ENCODE data around the gene GOLIM4. TPM values are rescaled to one million over a fixed set of nuclear protein-coding genes. Genes with fewer than 3 reads are reported as not detected.
"Not testable (repeated sequence)": the region's sequence is repeated elsewhere in the genome, so short reads cannot be mapped to it uniquely, and the experiment has no call there.

GOLIM4 gene
- polyA plus RNA-seq, 1 of the 3 experiments (the other 2 are of a cell fraction) = 42.3 TPM

DNA sequence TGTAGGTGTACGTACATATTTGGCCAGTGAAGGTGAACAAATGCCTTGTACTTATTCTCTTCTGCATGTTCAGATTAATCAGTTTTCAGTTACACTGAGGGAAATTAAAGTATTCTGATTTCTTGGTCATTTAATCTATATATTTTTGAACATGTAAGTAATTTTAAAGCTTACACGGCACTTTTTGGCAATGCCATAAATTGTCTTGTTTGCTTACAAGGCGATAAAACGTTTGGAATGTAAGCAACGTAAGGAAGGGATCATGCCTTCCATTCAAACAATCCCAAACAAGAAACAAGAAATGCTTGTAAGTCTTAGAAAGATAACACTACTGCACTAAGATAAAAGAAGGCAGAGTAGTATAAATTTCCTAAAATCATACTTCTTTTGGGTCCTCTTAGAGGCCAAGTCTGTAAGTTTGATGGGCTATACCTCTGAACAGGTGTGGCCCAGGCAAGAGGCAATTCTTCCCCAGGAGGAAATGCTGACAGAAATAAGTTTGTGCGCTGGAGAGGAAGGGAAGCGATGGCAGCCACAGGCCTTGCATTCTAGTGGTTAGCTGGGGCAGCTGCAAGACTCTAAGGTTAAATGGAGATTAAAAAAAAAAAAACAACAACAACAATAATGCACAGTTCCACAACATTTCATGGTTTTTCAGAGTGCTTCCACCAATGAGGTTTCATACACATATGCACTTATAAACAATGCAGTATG, 73.8 kb downstream of the GOLIM4 start:
- peaks cover 3 to 11% of the 10 kb centered on the region in 2 experiments; a peak in 2 of 4 replicates for H3K4me1 ChIP-seq (ENCODE audit: control insufficient read depth in 1 of 2, insufficient read depth in 2 of 2, low read depth in 1 of 2, low read length in 1 of 2)
- H3K36me3 ChIP-seq (replicated peaks in 1 of 2; ENCODE audit: control insufficient read depth in 1 of 2, insufficient read depth in 2 of 2, low read length in 1 of 2) = peaks cover 61 to 69% of the 10 kb centered on the region in 2 experiments
- DNase-seq = no peak
- no peak overlapping the region for H3K4me3 ChIP-seq (ENCODE audit: low read depth in 2 of 2, low read length in 1 of 2)
- H3F3A ChIP-seq (replicated peaks; ENCODE audit: insufficient read depth) = peaks cover 22% of the 10 kb centered on the region
- no peaks in the 10 kb centered on the region for H3K79me2 ChIP-seq (ENCODE audit: insufficient read depth)
- H4K20me1 ChIP-seq (ENCODE audit: insufficient read depth) = no peaks in the 10 kb centered on the region
- CTCF ChIA-PET = interaction anchor here (1.5 kb wide), 2 partner anchors 13 to 15 kb away, joined by 3 read pairs; no protein-coding TSS in a partner anchor
- TF ChIP-seq GABPA (IDR thresholded peaks at IDR 0.05; ENCODE audit: low read depth) (no peak), SMC3 (IDR thresholded peaks at IDR 0.05; ENCODE audit: low read depth, low read length) (no peak), RCOR1 (IDR thresholded peaks at IDR 0.05; ENCODE audit: low read length) (no peak), REST (IDR thresholded peaks at IDR 0.05; ENCODE audit: low read depth, low read length) (no peak), EZH2phosphoT487 (IDR thresholded peaks at IDR 0.05; ENCODE audit: borderline replicate concordance, low read depth) (no peak)
- TF ChIP-seq, protein P1, sequence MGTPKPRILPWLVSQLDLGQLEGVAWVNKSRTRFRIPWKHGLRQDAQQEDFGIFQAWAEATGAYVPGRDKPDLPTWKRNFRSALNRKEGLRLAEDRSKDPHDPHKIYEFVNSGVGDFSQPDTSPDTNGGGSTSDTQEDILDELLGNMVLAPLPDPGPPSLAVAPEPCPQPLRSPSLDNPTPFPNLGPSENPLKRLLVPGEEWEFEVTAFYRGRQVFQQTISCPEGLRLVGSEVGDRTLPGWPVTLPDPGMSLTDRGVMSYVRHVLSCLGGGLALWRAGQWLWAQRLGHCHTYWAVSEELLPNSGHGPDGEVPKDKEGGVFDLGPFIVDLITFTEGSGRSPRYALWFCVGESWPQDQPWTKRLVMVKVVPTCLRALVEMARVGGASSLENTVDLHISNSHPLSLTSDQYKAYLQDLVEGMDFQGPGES (IDR thresholded peaks at IDR 0.05; ENCODE audit: low read depth, low read length) = no peak
- TF ChIP-seq, protein P2, sequence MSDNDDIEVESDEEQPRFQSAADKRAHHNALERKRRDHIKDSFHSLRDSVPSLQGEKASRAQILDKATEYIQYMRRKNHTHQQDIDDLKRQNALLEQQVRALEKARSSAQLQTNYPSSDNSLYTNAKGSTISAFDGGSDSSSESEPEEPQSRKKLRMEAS (IDR thresholded peaks at IDR 0.05; ENCODE audit: low read depth) = no peak
- TF ChIP-seq, protein P3, sequence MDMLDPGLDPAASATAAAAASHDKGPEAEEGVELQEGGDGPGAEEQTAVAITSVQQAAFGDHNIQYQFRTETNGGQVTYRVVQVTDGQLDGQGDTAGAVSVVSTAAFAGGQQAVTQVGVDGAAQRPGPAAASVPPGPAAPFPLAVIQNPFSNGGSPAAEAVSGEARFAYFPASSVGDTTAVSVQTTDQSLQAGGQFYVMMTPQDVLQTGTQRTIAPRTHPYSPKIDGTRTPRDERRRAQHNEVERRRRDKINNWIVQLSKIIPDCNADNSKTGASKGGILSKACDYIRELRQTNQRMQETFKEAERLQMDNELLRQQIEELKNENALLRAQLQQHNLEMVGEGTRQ (IDR thresholded peaks at IDR 0.05; ENCODE audit: borderline replicate concordance, low read depth, low read length) = no peak
- no peaks in the 10 kb centered on the region; the same call in 1 of the 2 replicates for H3K9me2 ChIP-seq
- 95% methylated on average over 7 of the region's 7 CpGs for WGBS (ENCODE audit: low lambda C conversion rate)
- no peak overlapping the region for H3K27ac ChIP-seq (ENCODE audit: low read depth in 2 of 2, low read length in 1 of 2)
- POLR2A ChIA-PET = no interaction called here
- no peak overlapping the region for H2AFZ ChIP-seq (ENCODE audit: low read depth)
- no peak overlapping the region for H3K4me2 ChIP-seq
- H3K9me3 ChIP-seq = no peaks in the 10 kb centered on the region
- H3K27me3 ChIP-seq (ENCODE audit: insufficient read depth) = no peaks in the 10 kb centered on the region
- H3K9ac ChIP-seq = no peak overlapping the region

- H3K4me3 ChIP-seq (ENCODE audit: low read depth in 2 of 2, low read length in 1 of 2); H4K20me1 ChIP-seq (ENCODE audit: insufficient read depth); H3K79me2 ChIP-seq (ENCODE audit: insufficient read depth); H3K9ac ChIP-seq; H3K27me3 ChIP-seq (ENCODE audit: insufficient read depth); DNase-seq; H3K9me3 ChIP-seq; H3K27ac ChIP-seq (ENCODE audit: low read depth in 2 of 2, low read length in 1 of 2); POLR2A ChIA-PET; H3K9me2 ChIP-seq; H2AFZ ChIP-seq (ENCODE audit: low read depth); CTCF ChIA-PET; H3F3A ChIP-seq (replicated peaks; ENCODE audit: insufficient read depth); H3K4me2 ChIP-seq; H3K4me1 ChIP-seq (ENCODE audit: control insufficient read depth in 1 of 2, insufficient read depth in 2 of 2, low read depth in 1 of 2, low read length in 1 of 2): not testable (repeated sequence)
- WGBS (ENCODE audit: low lambda C conversion rate) = 98% methylated on average over 16 of the region's 17 CpGs
- peaks cover 25 to 28% of the 10 kb centered on the region in 2 experiments for H3K36me3 ChIP-seq (replicated peaks in 1 of 2; ENCODE audit: control insufficient read depth in 1 of 2, insufficient read depth in 2 of 2, low read length in 1 of 2)
These were observed 84.4 kb downstream of the GOLIM4 start for GRCh38 chr3:168011280-168011679.
